ENCODE results near the gene B4GALNT4. TPM values are rescaled to one million over a fixed set of nuclear protein-coding genes. Genes with fewer than 3 reads are reported as not detected.
"Not testable (repeated sequence)": the region's sequence is repeated elsewhere in the genome, so short reads cannot be mapped to it uniquely, and the experiment has no call there.

Gene B4GALNT4, protein sequence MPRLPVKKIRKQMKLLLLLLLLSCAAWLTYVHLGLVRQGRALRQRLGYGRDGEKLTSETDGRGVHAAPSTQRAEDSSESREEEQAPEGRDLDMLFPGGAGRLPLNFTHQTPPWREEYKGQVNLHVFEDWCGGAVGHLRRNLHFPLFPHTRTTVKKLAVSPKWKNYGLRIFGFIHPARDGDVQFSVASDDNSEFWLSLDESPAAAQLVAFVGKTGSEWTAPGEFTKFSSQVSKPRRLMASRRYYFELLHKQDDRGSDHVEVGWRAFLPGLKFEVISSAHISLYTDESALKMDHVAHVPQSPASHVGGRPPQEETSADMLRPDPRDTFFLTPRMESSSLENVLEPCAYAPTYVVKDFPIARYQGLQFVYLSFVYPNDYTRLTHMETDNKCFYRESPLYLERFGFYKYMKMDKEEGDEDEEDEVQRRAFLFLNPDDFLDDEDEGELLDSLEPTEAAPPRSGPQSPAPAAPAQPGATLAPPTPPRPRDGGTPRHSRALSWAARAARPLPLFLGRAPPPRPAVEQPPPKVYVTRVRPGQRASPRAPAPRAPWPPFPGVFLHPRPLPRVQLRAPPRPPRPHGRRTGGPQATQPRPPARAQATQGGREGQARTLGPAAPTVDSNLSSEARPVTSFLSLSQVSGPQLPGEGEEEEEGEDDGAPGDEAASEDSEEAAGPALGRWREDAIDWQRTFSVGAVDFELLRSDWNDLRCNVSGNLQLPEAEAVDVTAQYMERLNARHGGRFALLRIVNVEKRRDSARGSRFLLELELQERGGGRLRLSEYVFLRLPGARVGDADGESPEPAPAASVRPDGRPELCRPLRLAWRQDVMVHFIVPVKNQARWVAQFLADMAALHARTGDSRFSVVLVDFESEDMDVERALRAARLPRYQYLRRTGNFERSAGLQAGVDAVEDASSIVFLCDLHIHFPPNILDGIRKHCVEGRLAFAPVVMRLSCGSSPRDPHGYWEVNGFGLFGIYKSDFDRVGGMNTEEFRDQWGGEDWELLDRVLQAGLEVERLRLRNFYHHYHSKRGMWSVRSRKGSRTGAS
- total RNA-seq = 0.88 and 2.2 TPM in 2 replicates

DNA sequence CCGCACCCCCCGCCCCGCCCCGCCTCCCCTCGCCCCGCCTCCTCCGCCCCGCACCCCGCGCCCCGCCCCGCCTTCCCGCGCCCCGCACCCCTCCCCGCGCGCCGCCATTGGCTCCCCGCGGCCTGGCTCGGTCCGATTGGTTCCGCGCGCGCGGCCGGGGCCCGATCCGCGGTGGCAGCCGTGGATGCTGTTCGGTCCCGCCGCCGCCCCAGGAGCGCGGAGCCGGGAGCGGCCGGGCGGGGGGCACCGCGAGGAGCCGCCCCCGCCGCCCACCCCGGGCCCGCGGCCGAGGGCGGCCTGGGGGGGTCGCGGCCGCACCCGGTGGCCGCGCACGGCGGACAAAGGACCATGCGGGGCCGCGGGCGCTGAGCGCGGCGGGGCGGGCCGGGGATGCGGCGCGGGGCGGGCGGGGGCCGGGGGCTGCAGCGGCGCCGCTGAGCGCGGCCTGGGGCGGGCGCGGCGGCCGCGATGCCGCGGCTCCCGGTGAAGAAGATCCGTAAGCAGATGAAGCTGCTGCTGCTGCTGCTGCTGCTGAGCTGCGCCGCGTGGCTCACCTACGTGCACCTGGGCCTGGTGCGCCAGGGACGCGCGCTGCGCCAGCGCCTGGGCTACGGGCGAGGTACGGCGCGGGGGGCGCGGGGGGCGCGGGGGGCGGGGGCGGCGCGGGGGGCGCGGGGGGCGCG lies at the start of gene B4GALNT4:
Gene B4GALNT4, plus strand, starts transcription at position 164 of the 683 bp plus-strand sequence. Its CDS starts 305 bp downstream, at position 469.
- Histone ChIP-seq H3K79me2 (ENCODE audit: insufficient read depth, low read length) (no peaks in the 10 kb centered on the region), H2AFZ (ENCODE audit: low read length) (no peak within 1 kb of the TSS), H3K9me3 (ENCODE audit: low read depth, low read length) (no peaks in the 10 kb centered on the region), H3K4me1 (ENCODE audit: insufficient read depth, low read length) (no peaks in the 10 kb centered on the region), H3K4me2 (ENCODE audit: insufficient read depth, low read length) (no peak within 1 kb of the TSS), H3K36me3 (ENCODE audit: insufficient read depth, low read length) (no peaks in the 10 kb centered on the region), H3K27ac (ENCODE audit: low read depth, low read length) (no peak within 1 kb of the TSS), H3K4me3 (ENCODE audit: insufficient read depth, low read length) (no peak within 1 kb of the TSS), H3K27me3 (ENCODE audit: insufficient read depth, low read length) (peaks cover 47% of the 10 kb centered on the region), H4K20me1 (ENCODE audit: insufficient read depth, low read length) (no peaks in the 10 kb centered on the region)
- TF ChIP-seq, protein P1, sequence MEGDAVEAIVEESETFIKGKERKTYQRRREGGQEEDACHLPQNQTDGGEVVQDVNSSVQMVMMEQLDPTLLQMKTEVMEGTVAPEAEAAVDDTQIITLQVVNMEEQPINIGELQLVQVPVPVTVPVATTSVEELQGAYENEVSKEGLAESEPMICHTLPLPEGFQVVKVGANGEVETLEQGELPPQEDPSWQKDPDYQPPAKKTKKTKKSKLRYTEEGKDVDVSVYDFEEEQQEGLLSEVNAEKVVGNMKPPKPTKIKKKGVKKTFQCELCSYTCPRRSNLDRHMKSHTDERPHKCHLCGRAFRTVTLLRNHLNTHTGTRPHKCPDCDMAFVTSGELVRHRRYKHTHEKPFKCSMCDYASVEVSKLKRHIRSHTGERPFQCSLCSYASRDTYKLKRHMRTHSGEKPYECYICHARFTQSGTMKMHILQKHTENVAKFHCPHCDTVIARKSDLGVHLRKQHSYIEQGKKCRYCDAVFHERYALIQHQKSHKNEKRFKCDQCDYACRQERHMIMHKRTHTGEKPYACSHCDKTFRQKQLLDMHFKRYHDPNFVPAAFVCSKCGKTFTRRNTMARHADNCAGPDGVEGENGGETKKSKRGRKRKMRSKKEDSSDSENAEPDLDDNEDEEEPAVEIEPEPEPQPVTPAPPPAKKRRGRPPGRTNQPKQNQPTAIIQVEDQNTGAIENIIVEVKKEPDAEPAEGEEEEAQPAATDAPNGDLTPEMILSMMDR (IDR thresholded peaks at IDR 0.05; ENCODE audit: extremely low read depth, low read depth, low read length) = no peak
- peak; percentile 96 for DNase-seq (ENCODE audit: insufficient read length, low spot score, missing footprints)

DNA sequence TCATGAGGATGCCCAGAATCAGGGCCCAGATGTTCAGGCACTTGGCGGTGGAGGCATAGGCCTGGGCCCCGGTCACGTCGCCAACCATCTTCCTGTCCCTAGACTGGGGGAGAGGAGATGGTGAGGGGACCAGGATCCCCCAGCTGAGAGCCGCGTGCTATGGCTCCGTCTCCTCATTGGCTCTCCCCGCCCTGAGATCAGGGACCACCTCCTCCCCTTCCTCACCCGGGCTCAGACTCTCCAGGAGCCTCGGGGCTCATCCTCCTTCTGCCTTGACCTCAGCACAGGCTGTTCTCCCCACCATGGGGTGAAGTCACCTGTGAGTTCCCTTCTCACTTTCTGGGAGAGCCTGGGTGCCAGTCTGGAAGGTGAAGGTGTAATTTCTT lies 49.4 kb upstream of the B4GALNT4 start:
- H3K79me2 ChIP-seq (ENCODE audit: insufficient read depth, low read length) = peaks cover 14% of the 10 kb centered on the region
- H3K27ac ChIP-seq (ENCODE audit: low read depth, low read length) = peak overlapping the region; percentile 86
- H3K9me3 ChIP-seq (ENCODE audit: low read depth, low read length); H2AFZ ChIP-seq (ENCODE audit: low read length); H3K4me1 ChIP-seq (ENCODE audit: insufficient read depth, low read length); DNase-seq (ENCODE audit: insufficient read length, low spot score, missing footprints); H4K20me1 ChIP-seq (ENCODE audit: insufficient read depth, low read length); H3K36me3 ChIP-seq (ENCODE audit: insufficient read depth, low read length): not testable (repeated sequence)
- peaks cover 27% of the 10 kb centered on the region for H3K27me3 ChIP-seq (ENCODE audit: insufficient read depth, low read length)
- H3K4me3 ChIP-seq (ENCODE audit: insufficient read depth, low read length) = peak overlapping the region; percentile 88
- H3K4me2 ChIP-seq (ENCODE audit: insufficient read depth, low read length) = peak overlapping the region; percentile 94

DNA sequence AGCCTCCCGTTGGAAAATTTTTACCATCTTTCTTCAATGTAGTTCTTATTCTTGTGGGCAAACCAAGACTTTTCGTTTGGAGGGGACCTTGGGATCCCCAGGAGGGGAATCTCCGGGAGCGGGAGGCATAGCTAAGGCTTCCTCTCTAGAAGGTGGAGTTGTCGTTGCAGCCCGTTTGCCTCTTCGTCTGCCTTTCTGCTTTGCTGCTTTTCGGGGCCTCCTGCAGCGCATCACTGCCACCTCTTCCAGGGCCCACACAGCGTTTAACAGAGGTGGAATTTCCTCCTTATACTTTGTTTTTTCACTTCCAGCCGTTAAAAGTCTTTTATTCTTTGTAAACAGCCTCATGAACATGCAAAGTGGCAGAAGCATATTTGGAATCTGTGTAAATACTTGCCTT lies 45.1 kb upstream of the B4GALNT4 start:
- Histone ChIP-seq H3K27ac (ENCODE audit: low read depth, low read length) (no peak overlapping the region), H3K9me3 (ENCODE audit: low read depth, low read length) (no peaks in the 10 kb centered on the region), H2AFZ (ENCODE audit: low read length) (no peak overlapping the region), H3K4me3 (ENCODE audit: insufficient read depth, low read length) (no peak overlapping the region), H3K4me2 (ENCODE audit: insufficient read depth, low read length) (no peak overlapping the region), H3K79me2 (ENCODE audit: insufficient read depth, low read length) (peaks cover 14% of the 10 kb centered on the region), H4K20me1 (ENCODE audit: insufficient read depth, low read length) (peaks cover 3% of the 10 kb centered on the region), H3K27me3 (ENCODE audit: insufficient read depth, low read length) (no peaks in the 10 kb centered on the region), H3K36me3 (ENCODE audit: insufficient read depth, low read length) (no peaks in the 10 kb centered on the region), H3K4me1 (ENCODE audit: insufficient read depth, low read length) (peaks cover 16% of the 10 kb centered on the region)
- TF ChIP-seq, protein P1 (IDR thresholded peaks at IDR 0.05; ENCODE audit: extremely low read depth, low read depth, low read length) = no peak
- peak; percentile 35 for DNase-seq (ENCODE audit: insufficient read length, low spot score, missing footprints)

DNA sequence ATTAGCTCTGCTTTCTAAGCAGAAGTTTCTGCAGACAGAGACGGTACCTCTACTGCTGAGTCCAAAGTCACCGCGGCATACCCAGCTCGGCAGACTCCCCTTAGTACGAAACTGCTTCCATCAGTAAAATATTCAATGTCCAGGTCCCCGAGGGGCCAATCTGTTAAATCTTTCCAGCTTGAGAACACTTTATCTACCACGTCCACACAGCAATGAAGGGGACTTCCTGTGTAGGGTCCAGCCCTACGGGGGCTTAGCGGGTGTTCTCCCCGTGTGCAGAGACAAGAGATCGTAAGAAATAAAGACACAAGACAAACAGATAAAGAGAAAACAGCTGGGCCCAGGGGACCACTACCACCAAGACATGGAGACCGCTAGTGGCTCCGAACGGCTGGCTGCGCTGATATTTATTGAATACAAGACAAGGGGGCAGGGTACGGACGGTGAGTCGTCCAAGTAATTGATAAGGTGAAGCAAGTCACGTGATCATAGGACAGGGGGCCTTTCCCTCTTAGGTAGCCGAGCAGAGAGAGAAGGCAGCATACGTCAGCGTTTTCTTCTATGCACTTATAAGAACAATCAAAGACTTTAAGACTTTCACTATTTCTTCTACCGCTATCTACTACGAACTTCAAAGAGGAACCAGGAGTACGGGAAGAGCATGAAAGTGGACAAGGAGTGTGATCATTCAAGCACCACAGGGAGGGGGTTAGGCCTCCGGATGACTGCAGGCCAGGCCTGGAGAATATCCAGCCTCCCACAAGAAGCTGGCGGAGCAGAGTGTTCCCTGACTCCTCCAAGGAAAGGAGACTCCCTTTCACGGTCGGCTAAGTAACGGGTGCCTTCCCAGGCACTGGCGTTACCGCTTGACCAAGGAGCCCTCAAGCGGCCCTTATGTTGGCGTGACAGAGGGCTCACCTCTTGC lies 44.4 kb upstream of the B4GALNT4 start:
- peak overlapping the region; percentile 42 for H2AFZ ChIP-seq (ENCODE audit: low read length)
- not testable (repeated sequence) for DNase-seq (ENCODE audit: insufficient read length, low spot score, missing footprints); H3K36me3 ChIP-seq (ENCODE audit: insufficient read depth, low read length); H3K27ac ChIP-seq (ENCODE audit: low read depth, low read length); H3K27me3 ChIP-seq (ENCODE audit: insufficient read depth, low read length); H3K4me2 ChIP-seq (ENCODE audit: insufficient read depth, low read length); H4K20me1 ChIP-seq (ENCODE audit: insufficient read depth, low read length); H3K79me2 ChIP-seq (ENCODE audit: insufficient read depth, low read length); H3K9me3 ChIP-seq (ENCODE audit: low read depth, low read length); H3K4me3 ChIP-seq (ENCODE audit: insufficient read depth, low read length)
- peaks cover 14% of the 10 kb centered on the region for H3K4me1 ChIP-seq (ENCODE audit: insufficient read depth, low read length)
